Osteocyte (in vitro differentiated cells): Measurements from ENCODE around the gene SYNJ2. TPM values are rescaled to one million over a fixed set of nuclear protein-coding genes. Genes with fewer than 3 reads are reported as not detected.
A peak's percentile ranks its signal among the peaks of the same experiment; 100 is the strongest.

Experiments used
- DNase-seq: peaks from one replicate; pipeline ENCODE4 v3.0.0; 2021; ENCODE audit warnings: mixed read lengths; ENCODE audit not compliant: unreplicated experiment; ENCODE audit errors: extremely low spot score
- H3K27ac Mint-ChIP-seq: one replicate; pipeline ENCODE4 v1.8.0; 2021; ENCODE audit warnings: mild to moderate bottlenecking, mixed read lengths; ENCODE audit not compliant: unreplicated experiment
- H3K27me3 Mint-ChIP-seq: one replicate; pipeline ENCODE4 v1.8.0; 2021; ENCODE audit warnings: mixed read lengths; ENCODE audit not compliant: unreplicated experiment
- H3K36me3 Mint-ChIP-seq: one replicate; pipeline ENCODE4 v1.8.0; 2021; ENCODE audit warnings: mixed read lengths; ENCODE audit not compliant: unreplicated experiment
- H3K4me1 Mint-ChIP-seq: one replicate; pipeline ENCODE4 v1.8.0; 2021; ENCODE audit warnings: mixed read lengths; ENCODE audit not compliant: unreplicated experiment
- H3K4me3 Mint-ChIP-seq: one replicate; pipeline ENCODE4 v1.8.0; 2021; ENCODE audit warnings: mild to moderate bottlenecking, moderate library complexity, mixed read lengths; ENCODE audit not compliant: unreplicated experiment
- H3K9me3 Mint-ChIP-seq: one replicate; pipeline ENCODE4 v1.8.0; 2021; ENCODE audit warnings: mixed read lengths; ENCODE audit not compliant: unreplicated experiment
- total RNA-seq: library from RNA; stranded (reverse); gene quantifications from 2 replicates; pipeline ENCODE4 v1.2.1, GENCODE V29; 2021
- TF ChIP-seq, protein P1 (sequence below): fragments of 200-600 bp; sonication (generic); IDR thresholded peaks from 2 replicates; pipeline ENCODE4 v1.5.0; 2021; ENCODE audit warnings: antibody characterized with exemption, mild to moderate bottlenecking, moderate library complexity

Gene SYNJ2
- total RNA-seq, 1 donor from 2014 or later: 94.5 TPM

DNA sequence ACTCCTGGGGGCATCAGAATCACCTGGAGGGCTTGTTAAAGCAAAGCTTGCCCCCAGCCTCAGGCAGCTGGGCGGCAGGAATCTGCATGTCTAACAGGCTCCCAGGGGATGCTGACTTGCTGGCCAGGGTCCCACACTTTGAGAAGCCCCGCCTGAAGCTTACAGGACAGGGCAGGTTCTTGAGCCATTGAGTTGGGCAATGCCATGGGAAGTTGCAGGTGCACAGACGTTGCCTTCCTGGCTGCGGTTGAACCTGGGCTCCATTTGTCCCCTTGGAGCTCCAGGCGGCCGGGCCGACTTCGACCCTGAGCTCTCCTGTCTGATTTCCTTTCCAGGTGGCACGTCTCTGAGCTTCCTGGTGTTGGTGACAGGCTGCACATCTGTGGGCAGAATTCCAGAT lies 46.8 kb downstream of the SYNJ2 start:
- H3K36me3 Mint-ChIP-seq: peaks cover 19% of the 10 kb centered on the region
- H3K9me3 Mint-ChIP-seq: no peaks in the 10 kb centered on the region
- no peak overlapping the region for H3K4me3 Mint-ChIP-seq
- H3K27me3 Mint-ChIP-seq: no peaks in the 10 kb centered on the region
- peaks cover 82% of the 10 kb centered on the region for H3K4me1 Mint-ChIP-seq
- no peak for DNase-seq
- peak overlapping the region; percentile 99 for H3K27ac Mint-ChIP-seq
- TF ChIP-seq, protein P1, sequence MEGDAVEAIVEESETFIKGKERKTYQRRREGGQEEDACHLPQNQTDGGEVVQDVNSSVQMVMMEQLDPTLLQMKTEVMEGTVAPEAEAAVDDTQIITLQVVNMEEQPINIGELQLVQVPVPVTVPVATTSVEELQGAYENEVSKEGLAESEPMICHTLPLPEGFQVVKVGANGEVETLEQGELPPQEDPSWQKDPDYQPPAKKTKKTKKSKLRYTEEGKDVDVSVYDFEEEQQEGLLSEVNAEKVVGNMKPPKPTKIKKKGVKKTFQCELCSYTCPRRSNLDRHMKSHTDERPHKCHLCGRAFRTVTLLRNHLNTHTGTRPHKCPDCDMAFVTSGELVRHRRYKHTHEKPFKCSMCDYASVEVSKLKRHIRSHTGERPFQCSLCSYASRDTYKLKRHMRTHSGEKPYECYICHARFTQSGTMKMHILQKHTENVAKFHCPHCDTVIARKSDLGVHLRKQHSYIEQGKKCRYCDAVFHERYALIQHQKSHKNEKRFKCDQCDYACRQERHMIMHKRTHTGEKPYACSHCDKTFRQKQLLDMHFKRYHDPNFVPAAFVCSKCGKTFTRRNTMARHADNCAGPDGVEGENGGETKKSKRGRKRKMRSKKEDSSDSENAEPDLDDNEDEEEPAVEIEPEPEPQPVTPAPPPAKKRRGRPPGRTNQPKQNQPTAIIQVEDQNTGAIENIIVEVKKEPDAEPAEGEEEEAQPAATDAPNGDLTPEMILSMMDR: no peak

DNA sequence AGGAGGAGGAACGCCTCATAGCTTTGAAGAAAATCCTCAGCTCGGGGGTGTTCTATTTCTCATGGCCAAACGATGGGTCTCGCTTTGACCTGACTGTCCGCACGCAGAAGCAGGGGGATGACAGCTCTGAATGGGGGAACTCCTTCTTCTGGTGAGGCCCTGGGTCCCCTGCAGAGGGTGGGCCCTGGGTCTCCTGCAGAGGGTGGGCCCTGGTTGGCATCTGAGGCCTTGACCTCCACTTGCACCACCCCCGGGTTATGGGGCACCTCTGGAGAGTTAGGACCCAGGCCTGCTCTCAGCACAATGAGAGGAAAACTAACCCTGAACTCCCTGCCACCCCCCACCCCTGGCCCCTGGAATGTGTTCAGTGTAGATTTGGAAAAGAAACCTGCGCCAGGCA lies 47.2 kb downstream of the SYNJ2 start:
- TF ChIP-seq, protein P1: no peak
- DNase-seq: no peak
- H3K36me3 Mint-ChIP-seq: peaks cover 22% of the 10 kb centered on the region
- peaks cover 84% of the 10 kb centered on the region for H3K4me1 Mint-ChIP-seq
- H3K27me3 Mint-ChIP-seq: no peaks in the 10 kb centered on the region
- no peaks in the 10 kb centered on the region for H3K9me3 Mint-ChIP-seq
- no peak overlapping the region for H3K4me3 Mint-ChIP-seq
- peak overlapping the region; percentile 44 for H3K27ac Mint-ChIP-seq

DNA sequence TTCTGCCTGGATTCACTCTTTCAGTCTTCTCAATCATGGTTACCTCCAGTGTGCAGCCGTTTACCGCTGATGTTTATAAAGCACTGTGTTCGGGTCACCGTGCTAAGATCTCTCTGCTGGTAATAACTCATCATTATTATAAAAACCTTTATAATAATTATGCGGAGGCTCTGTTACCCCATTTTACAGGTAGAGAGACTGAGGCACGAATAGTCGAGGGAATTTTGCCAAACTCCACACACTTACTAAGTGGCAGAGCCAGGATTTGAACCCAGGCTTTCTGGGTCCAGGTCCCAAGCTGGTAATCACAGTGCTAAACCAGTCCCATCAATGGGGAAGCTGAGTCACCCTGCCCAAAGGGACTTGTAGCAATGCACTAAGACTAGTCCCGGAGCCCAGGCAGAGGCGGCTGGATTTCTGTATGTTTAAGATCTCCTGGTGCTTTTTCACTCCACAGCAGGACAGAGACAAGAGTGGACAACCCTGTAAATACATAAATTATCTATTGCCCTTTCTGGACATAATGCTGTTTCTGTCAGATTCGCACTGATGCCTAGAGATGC lies 48.1 kb downstream of the SYNJ2 start:
- H3K27me3 Mint-ChIP-seq: no peaks in the 10 kb centered on the region
- peaks cover 88% of the 10 kb centered on the region for H3K4me1 Mint-ChIP-seq
- H3K27ac Mint-ChIP-seq: peak overlapping the region; percentile 95
- TF ChIP-seq, protein P1: no peak
- no peak overlapping the region for H3K4me3 Mint-ChIP-seq
- peaks cover 27% of the 10 kb centered on the region for H3K36me3 Mint-ChIP-seq
- no peak for DNase-seq
- H3K9me3 Mint-ChIP-seq: no peaks in the 10 kb centered on the region

DNA sequence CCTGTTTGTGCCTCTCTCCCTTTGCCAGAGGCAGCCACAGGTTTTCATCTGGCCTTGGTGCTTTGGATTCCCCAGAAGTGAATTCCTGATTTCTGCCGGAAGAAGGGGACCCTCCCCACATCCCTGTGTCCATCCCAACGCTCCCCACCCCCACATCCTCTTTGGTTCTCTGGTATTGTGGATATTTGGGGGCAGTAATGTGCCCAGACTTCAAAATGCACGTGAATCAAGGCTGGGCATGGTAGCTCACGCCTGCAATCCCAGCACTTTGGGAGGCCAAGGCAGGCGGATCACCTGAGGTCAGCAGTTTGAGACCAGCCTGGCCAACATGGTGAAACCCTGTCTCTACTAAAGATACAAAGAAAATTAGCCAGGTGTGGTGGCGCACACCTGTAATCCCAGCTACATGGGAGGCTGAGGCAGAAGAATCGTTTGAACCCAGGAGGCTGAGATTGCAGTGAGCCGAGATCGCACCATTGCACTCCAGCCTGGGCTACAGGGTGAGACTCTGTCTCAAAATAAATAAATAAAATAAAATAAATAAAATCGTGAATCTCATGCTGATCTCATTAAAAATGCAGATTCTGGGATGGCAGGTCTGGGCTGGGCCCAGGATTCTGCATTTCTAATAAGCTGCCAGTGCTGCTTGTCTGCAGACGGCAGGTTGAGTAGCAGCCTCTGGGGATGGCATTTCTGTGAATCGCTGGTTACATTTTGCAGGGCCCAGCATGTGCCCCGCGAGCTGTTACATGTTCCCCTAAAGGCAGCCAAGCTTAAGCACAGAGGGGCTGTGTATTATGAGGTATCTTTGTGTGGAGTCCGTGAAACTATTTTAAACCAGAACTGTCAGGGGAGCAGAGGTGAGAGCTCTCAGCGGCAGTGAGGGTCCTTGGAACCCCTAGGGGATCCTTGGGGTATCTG lies 49.0 kb downstream of the SYNJ2 start:
- H3K27ac Mint-ChIP-seq: peak overlapping the region; percentile 95
- peaks cover 87% of the 10 kb centered on the region for H3K4me1 Mint-ChIP-seq
- H3K36me3 Mint-ChIP-seq: peaks cover 36% of the 10 kb centered on the region
- TF ChIP-seq, protein P1: no peak
- DNase-seq: no peak
- H3K9me3 Mint-ChIP-seq: no peaks in the 10 kb centered on the region
- no peaks in the 10 kb centered on the region for H3K27me3 Mint-ChIP-seq
- H3K4me3 Mint-ChIP-seq: no peak overlapping the region
